Measurements from ENCODE around the gene FNBP1L. TPM values are rescaled to one million over a fixed set of nuclear protein-coding genes. Genes with fewer than 3 reads are reported as not detected.

The FNBP1L gene
- total RNA-seq (2011; cell fraction: chromatin; rRNA removed; ENCODE audit: low replicate concordance): 2.6 and 11.8 TPM in 2 replicates
- 1.0 and 2.1 TPM in 2 replicates for total RNA-seq (2011; cell fraction: nucleolus; rRNA removed)
- total RNA-seq (2011; cell fraction: nucleoplasm; rRNA removed): 5.1 and 7.2 TPM in 2 replicates
- total RNA-seq (2014; rRNA removed): 4.4 and 5.9 TPM in 2 replicates
- total RNA-seq (2014; rRNA removed; fragmentation: Illumina TruSeq; extraction: Trizol): 6.1 and 6.6 TPM in 2 replicates
- total RNA-seq (2015; rRNA removed; fragmentation: Illumina TruSeq; extraction: Trizol): 5.3 and 6.1 TPM in 2 replicates
- 4.4 TPM in 2 replicates for total RNA-seq (2021)
- 6.9 and 9.6 TPM in 2 replicates for polyA plus RNA-seq (2011; rRNA removed)
- 1.4 and 4.7 TPM in 2 replicates for polyA plus RNA-seq (2011; cell fraction: cytosol; rRNA removed)
- 6.6 and 16.4 TPM in 2 replicates for polyA plus RNA-seq (2011; cell fraction: nucleus; rRNA removed)
- 3.7 and 4.0 TPM in 2 replicates for polyA plus RNA-seq (2012)
- polyA plus RNA-seq (2014; fragmentation: Illumina TruSeq; extraction: Trizol): 5.9 and 6.7 TPM in 2 replicates
- 1 to 10 TPM; 1.4 to 2.3 TPM for polyA plus RNA-seq (2014; fragmentation: Nextera tagmentation; extraction: Ambion mirVana)
- 4.1 and 4.7 TPM in 2 replicates for polyA plus RNA-seq (2014; rRNA removed)
- polyA minus RNA-seq (2011; rRNA and poly(A)+ RNA removed): 10.4 and 19.9 TPM in 2 replicates
- polyA minus RNA-seq (2011; cell fraction: cytosol; rRNA and poly(A)+ RNA removed): 2.9 and 3.9 TPM in 2 replicates
- 6.1 and 20.2 TPM in 2 replicates for polyA minus RNA-seq (2011; cell fraction: nucleus; rRNA and poly(A)+ RNA removed)
- percentile 64 among the genes with signal in this experiment for Bru-seq, nascent RNA
- BruChase-seq, experiment 1, labeled RNA remaining after a 2-hour chase: percentile 70 among the genes with signal in this experiment
- BruChase-seq, experiment 2, labeled RNA remaining after a 6-hour chase: percentile 74 among the genes with signal in this experiment
- long read RNA-seq, experiment 1, full-length matches to known transcripts: 9 of 16 reads
- long read RNA-seq, experiment 1, partial matches to known transcripts: 5 of 16 reads
- long read RNA-seq, experiment 1, other reads (novel, unspliced or antisense): 2 of 16 reads
- long read RNA-seq, experiment 2, full-length matches to known transcripts: 1 of 5 reads
- long read RNA-seq, experiment 2, partial matches to known transcripts: 0 of 5 reads
- long read RNA-seq, experiment 2, other reads (novel, unspliced or antisense): 4 of 5 reads
- long read RNA-seq, experiment 3, partial matches to known transcripts: 2 of 2 reads
- long read RNA-seq, experiment 3, other reads (novel, unspliced or antisense): 0 of 2 reads

- peak within 1 kb of the TSS; percentile 89 for H3K4me3 ChIP-seq
- no peak for TF ChIP-seq BRF1 (IDR thresholded peaks at IDR 0.05; ENCODE audit: borderline replicate concordance, extremely low read depth, insufficient read length)
- no peak; the same call in 1 of the 2 replicates for TF ChIP-seq ZNF609 (CRISPR knock-in tag; IDR thresholded peaks at IDR 0.05; ENCODE audit: borderline replicate concordance)
- no peak for TF ChIP-seq STAT5B (CRISPR knock-in tag; IDR thresholded peaks at IDR 0.05)
- peak; percentile 68 for TF ChIP-seq ZNF143 (CRISPR knock-in tag; IDR thresholded peaks at IDR 0.05)
- peak; percentile 65 for TF ChIP-seq CREM (IDR thresholded peaks at IDR 0.05; ENCODE audit: low read depth)
- TF ChIP-seq HCFC1 (IDR thresholded peaks at IDR 0.05; ENCODE audit: low read depth, low read length): no peak
- 0 out of 2 replicates have a peak, but pooled peaks have one; percentile 16 for TF ChIP-seq TFAP4 (CRISPR knock-in tag; IDR thresholded peaks at IDR 0.05; ENCODE audit: borderline replicate concordance)
- TF ChIP-seq ZZZ3 (IDR thresholded peaks at IDR 0.05): no peak
- TF ChIP-seq KDM2B (CRISPR knock-in tag; IDR thresholded peaks at IDR 0.05): 0 out of 2 replicates have a peak, but pooled peaks have one; percentile 49
Measured at GRCh38 chr1:93447481-93448291, at the start of gene FNBP1L. FNBP1L (plus strand) TSS chr1:93448118; CDS start chr1:93448282, 164 bp downstream.

More at GRCh38 chr1:93447481-93448291, at the start of gene FNBP1L:
- ChIA-PET POLR2A (interaction anchor here (0.9 to 1.1 kb wide), 6 partner anchors 11 to 368 kb away, joined by 3 read pairs; no protein-coding TSS in a partner anchor), CTCF (ENCODE audit: low intra/inter-chr PET ratio) (no interaction called here)
- H3K4me2 ChIP-seq (ENCODE audit: insufficient read depth, low read length): peak within 1 kb of the TSS; percentile 96
- peaks cover 14 to 18% of the 10 kb centered on the region in 2 experiments; a peak in 4 of 5 replicates for H3K4me1 ChIP-seq (replicated peaks in 1 of 2; ENCODE audit: control insufficient read depth in 2 of 2, insufficient read depth in 2 of 2, low read length in 2 of 2)
- intact Hi-C loops (cut with micrococcal nuclease) (loop anchor here (5.0 kb wide), 1 partner anchor 55 kb away; no protein-coding TSS in a partner anchor), in situ Hi-C loops (cut with MboI) (loop anchor here (5.0 to 10.0 kb wide), 2 partner anchors 170 to 367 kb away; no protein-coding TSS in a partner anchor)
- H3K36me3 ChIP-seq (ENCODE audit: control insufficient read depth, insufficient read depth, low read length): no peaks in the 10 kb centered on the region
- WGBS (ENCODE audit: insufficient coverage, low coverage, missing lambda C conversion rate): 0% methylated on average over 17 of the region's 52 CpGs
- peak within 1 kb of the TSS; percentile 77 for H3K27ac ChIP-seq (ENCODE audit: extremely low read depth, low read depth, low read length)
- H3K9me1 ChIP-seq (ENCODE audit: control insufficient read depth, insufficient read depth, low read length): no peaks in the 10 kb centered on the region
- H3K79me2 ChIP-seq (ENCODE audit: control insufficient read depth, insufficient read depth, low read length): peaks cover 3% of the 10 kb centered on the region
- H3K9ac ChIP-seq (ENCODE audit: insufficient read depth in 1 of 2, low read depth in 2 of 2, low read length in 2 of 2): peak within 1 kb of the TSS; percentile 75 to 95
- peak within 1 kb of the TSS; percentile 96 for H2AFZ ChIP-seq (ENCODE audit: low read depth, low read length)
- FAIRE-seq (peak; percentile 79), DNase-seq (ENCODE audit: extremely low read depth in 1 of 4, low spot score in 3 of 4) (peak; percentile 90 to 92 (median 92)), ATAC-seq (peak; percentile 96)
- H3K9me3 ChIP-seq (replicated peaks; ENCODE audit: control insufficient read depth, insufficient read depth, low read depth, low read length): no peaks in the 10 kb centered on the region; the same call in 1 of the 2 replicates
- H3K27me3 ChIP-seq (ENCODE audit: control insufficient read depth in 2 of 2, insufficient read depth in 2 of 2, low read length in 2 of 2): 0 out of 5 replicates have a peak, but pooled peaks cover 0 to 4% of the 10 kb centered on the region in 2 experiments
- BruUV-seq (replicated peaks): TSS peak; percentile 92
- peaks cover 9% of the 10 kb centered on the region; the same call in 1 of the 2 replicates for H4K20me1 ChIP-seq (replicated peaks; ENCODE audit: control insufficient read depth, insufficient read depth, low read length)
